ENCODE measurements around the gene EIF4G1. TPM values are rescaled to one million over a fixed set of nuclear protein-coding genes. Genes with fewer than 3 reads are reported as not detected.

Gene EIF4G1
- total RNA-seq, 1 donor from 2014 or later, result 490 TPM

- Histone ChIP-seq H3K9me3 (ENCODE audit: insufficient read depth, low read depth, low read length) (no peaks in the 10 kb centered on the region), H3K36me3 (ENCODE audit: insufficient read depth, low read length) (peaks cover 87% of the 10 kb centered on the region), H3K27ac (ENCODE audit: low read depth, low read length) (no peak overlapping the region), H2AFZ (ENCODE audit: low read depth, low read length) (no peak overlapping the region), H3K4me1 (ENCODE audit: insufficient read depth, low read length) (peaks cover 12% of the 10 kb centered on the region), H3K9ac (ENCODE audit: low read length) (no peak overlapping the region), H3K27me3 (ENCODE audit: insufficient read depth, low read length) (no peaks in the 10 kb centered on the region), H4K20me1 (ENCODE audit: insufficient read depth, low read length) (peaks cover 98% of the 10 kb centered on the region), H3K79me2 (ENCODE audit: insufficient read depth, low read length) (peaks cover 90% of the 10 kb centered on the region), H3K4me2 (ENCODE audit: low read length) (no peak overlapping the region), H3K4me3 (ENCODE audit: insufficient read depth, low read depth, low read length) (no peak overlapping the region)
- H3K4me1 Mint-ChIP-seq (ENCODE audit: low read depth, unreplicated experiment), result peaks cover 15% of the 10 kb centered on the region
- DNase-seq (ENCODE audit: low read depth) (no peak), FAIRE-seq (no peak)
- TF ChIP-seq CTCF (IDR thresholded peaks at IDR 0.05; ENCODE audit: insufficient read depth, low read depth, low read length), result no peak
- TF ChIP-seq EZH2 (IDR thresholded peaks at IDR 0.05; ENCODE audit: insufficient read depth, low read length), result no peak
- no peaks in the 10 kb centered on the region for H3K27me3 Mint-ChIP-seq (ENCODE audit: low read depth, unreplicated experiment)
- no peak overlapping the region for H3K27ac Mint-ChIP-seq (ENCODE audit: unreplicated experiment)
- H3K36me3 Mint-ChIP-seq (ENCODE audit: low read depth, unreplicated experiment), result peaks cover 60% of the 10 kb centered on the region
- H3K9me3 Mint-ChIP-seq (ENCODE audit: unreplicated experiment), result no peaks in the 10 kb centered on the region
- H3K4me3 Mint-ChIP-seq (ENCODE audit: unreplicated experiment), result peak overlapping the region; percentile 34
Measured at GRCh38 chr3:184327171-184327570, 12.8 kb downstream of the EIF4G1 start.

GRCh38 chr3:184328516-184328915 is 14.1 kb downstream of the EIF4G1 start:
- Mint-ChIP-seq H3K27ac (ENCODE audit: unreplicated experiment) (peak overlapping the region; percentile 44), H3K36me3 (ENCODE audit: low read depth, unreplicated experiment) (peaks cover 65% of the 10 kb centered on the region), H3K4me3 (ENCODE audit: unreplicated experiment) (no peak overlapping the region), H3K4me1 (ENCODE audit: low read depth, unreplicated experiment) (peaks cover 25% of the 10 kb centered on the region), H3K27me3 (ENCODE audit: low read depth, unreplicated experiment) (no peaks in the 10 kb centered on the region), H3K9me3 (ENCODE audit: unreplicated experiment) (no peaks in the 10 kb centered on the region)
- Histone ChIP-seq H3K36me3 (ENCODE audit: insufficient read depth, low read length) (peaks cover 85% of the 10 kb centered on the region), H3K9ac (ENCODE audit: low read length) (no peak overlapping the region), H3K4me3 (ENCODE audit: insufficient read depth, low read depth, low read length) (no peak overlapping the region), H3K4me2 (ENCODE audit: low read length) (no peak overlapping the region), H4K20me1 (ENCODE audit: insufficient read depth, low read length) (peaks cover 98% of the 10 kb centered on the region), H3K9me3 (ENCODE audit: insufficient read depth, low read depth, low read length) (no peaks in the 10 kb centered on the region), H3K4me1 (ENCODE audit: insufficient read depth, low read length) (peaks cover 25% of the 10 kb centered on the region), H3K27ac (ENCODE audit: low read depth, low read length) (no peak overlapping the region), H2AFZ (ENCODE audit: low read depth, low read length) (no peak overlapping the region), H3K27me3 (ENCODE audit: insufficient read depth, low read length) (no peaks in the 10 kb centered on the region), H3K79me2 (ENCODE audit: insufficient read depth, low read length) (peaks cover 90% of the 10 kb centered on the region)
- DNase-seq (ENCODE audit: low read depth) (no peak), FAIRE-seq (no peak)
- TF ChIP-seq EZH2 (IDR thresholded peaks at IDR 0.05; ENCODE audit: insufficient read depth, low read length) (no peak), CTCF (IDR thresholded peaks at IDR 0.05; ENCODE audit: insufficient read depth, low read depth, low read length) (no peak)

- no peaks in the 10 kb centered on the region for H3K27me3 Mint-ChIP-seq (ENCODE audit: low read depth, unreplicated experiment)
Measured at GRCh38 chr3:184332370-184333090, 18.1 kb downstream of the EIF4G1 start.

More at GRCh38 chr3:184332370-184333090, 18.1 kb downstream of the EIF4G1 start:
- Histone ChIP-seq H3K27me3 (ENCODE audit: insufficient read depth, low read length) (no peaks in the 10 kb centered on the region), H3K79me2 (ENCODE audit: insufficient read depth, low read length) (peaks cover 67% of the 10 kb centered on the region), H3K9me3 (ENCODE audit: insufficient read depth, low read depth, low read length) (no peaks in the 10 kb centered on the region), H3K4me3 (ENCODE audit: insufficient read depth, low read depth, low read length) (no peak overlapping the region), H3K4me2 (ENCODE audit: low read length) (peak overlapping the region; percentile 51), H3K9ac (ENCODE audit: low read length) (peak overlapping the region; percentile 71), H3K4me1 (ENCODE audit: insufficient read depth, low read length) (peaks cover 61% of the 10 kb centered on the region), H2AFZ (ENCODE audit: low read depth, low read length) (no peak overlapping the region), H3K27ac (ENCODE audit: low read depth, low read length) (peak overlapping the region; percentile 96), H3K36me3 (ENCODE audit: insufficient read depth, low read length) (peaks cover 58% of the 10 kb centered on the region), H4K20me1 (ENCODE audit: insufficient read depth, low read length) (peaks cover 83% of the 10 kb centered on the region)
- TF ChIP-seq CTCF (IDR thresholded peaks at IDR 0.05; ENCODE audit: insufficient read depth, low read depth, low read length) (no peak), EZH2 (IDR thresholded peaks at IDR 0.05; ENCODE audit: insufficient read depth, low read length) (no peak)
- Mint-ChIP-seq H3K9me3 (ENCODE audit: unreplicated experiment) (no peaks in the 10 kb centered on the region), H3K27ac (ENCODE audit: unreplicated experiment) (peak overlapping the region; percentile 96), H3K4me1 (ENCODE audit: low read depth, unreplicated experiment) (peaks cover 54% of the 10 kb centered on the region), H3K4me3 (ENCODE audit: unreplicated experiment) (peak overlapping the region; percentile 69), H3K36me3 (ENCODE audit: low read depth, unreplicated experiment) (peaks cover 43% of the 10 kb centered on the region)
- FAIRE-seq (peak; percentile 86), DNase-seq (ENCODE audit: low read depth) (peak; percentile 94)

Measured in astrocyte (in vitro differentiated cells and primary cell).